WI38 (cell line): ENCODE results near the gene SLC35B3.
"Not testable (repeated sequence)": the region's sequence is repeated elsewhere in the genome, so short reads cannot be mapped to it uniquely, and the experiment has no call there.

ENCODE experiments used
- H3K4me3 ChIP-seq: 2 replicates; pipeline ENCODE4 v1.5.1; 2011; ENCODE audit warnings: low read depth, mild to moderate bottlenecking, control low read depth, low read length
- CTCF ChIP-seq: IDR thresholded peaks from 2 replicates; pipeline ENCODE4 v1.5.1; 2012; ENCODE audit warnings: low read depth, mild to moderate bottlenecking, control low read depth, low read length

SLC35B3 gene

GRCh38 chr6:8462169-8462568 lies 26.8 kb upstream of the SLC35B3 start:
- TF ChIP-seq CTCF, result no peak
- H3K4me3 ChIP-seq, result no peak overlapping the region

GRCh38 chr6:8446391-8446790 lies 11.0 kb upstream of the SLC35B3 start:
- no peak for TF ChIP-seq CTCF
- no peak overlapping the region for H3K4me3 ChIP-seq

GRCh38 chr6:8445930-8446329 lies 10.6 kb upstream of the SLC35B3 start:
- not testable (repeated sequence) for H3K4me3 ChIP-seq

DNA sequence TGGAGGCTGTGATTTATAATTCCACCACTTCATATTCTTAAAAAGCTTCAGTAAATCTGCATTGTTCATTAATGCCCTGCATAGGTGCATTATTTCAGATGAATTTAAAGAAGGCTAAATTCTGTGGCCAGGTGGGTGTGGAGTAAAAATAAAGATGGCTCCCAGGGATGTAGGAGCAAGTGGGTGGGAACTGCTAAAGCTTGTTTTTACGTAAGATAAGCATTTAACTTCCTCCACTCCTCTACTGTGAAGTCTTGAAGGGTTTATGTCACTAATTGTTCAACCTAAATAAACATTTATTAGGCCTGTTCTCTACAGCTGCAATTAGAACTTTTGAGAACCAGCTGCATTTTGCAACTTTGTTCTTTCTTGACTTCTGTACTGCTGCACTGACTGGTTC lies 6.8 kb upstream of the SLC35B3 start:
- no peak overlapping the region for H3K4me3 ChIP-seq
- no peak for TF ChIP-seq CTCF

DNA sequence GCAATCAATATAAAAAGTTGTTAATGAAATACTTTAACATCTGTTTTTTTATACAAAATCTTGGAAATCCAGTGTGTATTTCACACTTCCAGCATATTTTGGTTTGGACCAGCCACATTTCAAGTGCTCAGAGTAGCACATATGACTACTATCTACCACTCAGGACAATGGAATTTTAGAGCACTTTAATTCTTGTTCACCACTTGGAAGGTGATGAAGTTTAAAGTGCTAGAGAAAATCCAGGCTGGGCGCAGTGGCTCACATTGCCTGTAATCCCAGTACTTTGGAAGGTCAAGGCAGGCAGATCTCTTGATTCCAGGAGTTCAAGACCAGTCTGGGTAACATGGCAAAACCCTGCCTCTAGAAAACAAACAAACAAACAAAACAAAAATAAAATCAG lies 6.1 kb upstream of the SLC35B3 start:
- no peak for TF ChIP-seq CTCF

DNA sequence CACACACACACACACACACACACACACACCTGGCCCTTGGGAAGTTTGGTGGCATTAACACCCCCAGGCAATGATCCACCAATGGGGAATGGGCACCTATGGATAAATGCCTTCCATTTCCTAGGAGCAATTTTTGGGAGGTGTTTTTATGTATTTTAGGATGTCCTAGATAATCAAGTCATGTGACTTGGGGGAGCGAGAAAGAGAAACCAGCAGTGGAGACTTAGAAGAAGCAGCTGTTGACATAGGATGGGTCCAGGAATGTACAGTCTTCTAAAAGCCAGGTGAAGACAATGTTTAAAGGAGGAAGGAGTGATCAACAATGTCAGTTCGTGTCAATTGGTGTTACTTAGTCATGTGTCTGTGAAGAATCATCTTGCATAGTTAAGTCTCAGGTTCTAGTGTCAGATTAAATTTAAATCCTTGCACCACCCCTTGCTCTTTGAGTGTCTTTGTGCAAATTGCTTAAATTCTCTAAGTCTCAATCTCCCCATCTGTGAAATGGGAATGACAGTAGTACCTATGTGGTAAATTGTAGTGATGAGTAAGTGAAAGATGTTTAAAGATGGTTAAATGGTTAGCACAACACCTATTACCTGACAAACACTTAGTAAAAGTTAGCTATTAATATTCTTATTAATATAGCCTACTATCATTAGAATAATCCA lies 4.4 kb upstream of the SLC35B3 start:
- no peak overlapping the region for H3K4me3 ChIP-seq
- no peak for TF ChIP-seq CTCF

More for the DNA sequence above, 6.1 kb upstream of the SLC35B3 start:
- no peak overlapping the region for H3K4me3 ChIP-seq

DNA sequence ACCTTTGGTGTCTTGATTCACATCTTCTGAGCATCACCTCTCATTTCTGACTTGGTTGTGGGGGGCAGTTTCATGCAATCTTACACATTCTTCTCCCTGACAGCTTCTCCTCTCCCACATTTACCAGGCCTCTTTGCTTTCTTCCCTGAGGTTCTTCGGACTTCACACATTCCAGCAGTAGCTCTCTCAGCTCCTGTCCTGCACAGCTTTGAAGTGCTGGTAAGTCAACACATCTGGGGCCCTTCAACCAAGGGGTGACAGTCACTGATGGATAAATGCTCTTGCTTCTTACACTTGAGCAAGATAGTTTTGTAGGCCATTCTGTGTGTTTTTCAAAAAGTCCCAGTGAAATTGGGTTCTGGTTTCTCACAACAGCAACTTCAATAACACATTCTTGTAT lies 2.5 kb upstream of the SLC35B3 start:
- no peak for TF ChIP-seq CTCF
- H3K4me3 ChIP-seq, result no peak overlapping the region

DNA sequence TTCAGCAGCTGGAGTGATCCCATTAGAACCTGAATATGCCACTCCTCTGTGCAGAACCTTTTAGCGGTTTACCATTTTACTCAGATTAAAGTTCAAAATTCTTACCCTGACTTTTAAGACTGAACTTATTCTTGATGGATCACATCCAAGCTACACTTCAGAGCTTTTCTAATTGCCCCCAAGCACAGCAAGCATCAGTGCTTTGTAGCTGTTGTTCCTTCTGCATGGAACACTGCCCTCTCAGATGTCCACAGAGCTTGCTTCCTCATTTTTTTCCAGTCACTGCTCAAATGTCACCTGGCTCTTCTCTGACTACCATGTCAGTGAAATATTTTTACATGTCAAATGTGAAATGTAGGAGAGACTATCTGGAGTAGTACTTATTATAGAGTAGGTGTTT lies 1.6 kb upstream of the SLC35B3 start:
- no peak for TF ChIP-seq CTCF
- no peak overlapping the region for H3K4me3 ChIP-seq
